ENCODE measurements around the gene PRSS35.
"Not testable (repeated sequence)": the region's sequence is repeated elsewhere in the genome, so short reads cannot be mapped to it uniquely, and the experiment has no call there.

PRSS35 gene

DNA sequence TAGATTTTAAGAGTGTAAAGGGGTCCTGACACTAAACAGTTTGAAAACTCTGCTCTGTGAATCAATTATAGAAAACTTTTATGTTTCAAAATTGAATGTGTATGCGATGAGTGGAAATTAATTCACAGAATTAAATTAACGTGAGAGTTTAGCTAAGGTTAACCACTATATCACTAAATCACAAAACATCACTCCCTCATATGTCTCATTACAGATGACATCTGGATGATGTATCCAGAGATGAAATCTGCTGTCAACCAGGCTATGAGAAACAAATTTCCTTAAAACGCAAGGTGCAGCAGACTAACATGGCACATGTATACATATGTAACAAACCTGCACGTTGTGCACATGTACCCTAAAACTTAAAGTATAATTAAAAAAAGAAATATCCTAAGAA lies 27.3 kb downstream of the PRSS35 start:
- no peak overlapping the region for H3K4me3 ChIP-seq (replicated peaks in 1 of 2; ENCODE audit: low read depth in 2 of 2, low read length in 2 of 2)
- TF ChIP-seq, protein P1, sequence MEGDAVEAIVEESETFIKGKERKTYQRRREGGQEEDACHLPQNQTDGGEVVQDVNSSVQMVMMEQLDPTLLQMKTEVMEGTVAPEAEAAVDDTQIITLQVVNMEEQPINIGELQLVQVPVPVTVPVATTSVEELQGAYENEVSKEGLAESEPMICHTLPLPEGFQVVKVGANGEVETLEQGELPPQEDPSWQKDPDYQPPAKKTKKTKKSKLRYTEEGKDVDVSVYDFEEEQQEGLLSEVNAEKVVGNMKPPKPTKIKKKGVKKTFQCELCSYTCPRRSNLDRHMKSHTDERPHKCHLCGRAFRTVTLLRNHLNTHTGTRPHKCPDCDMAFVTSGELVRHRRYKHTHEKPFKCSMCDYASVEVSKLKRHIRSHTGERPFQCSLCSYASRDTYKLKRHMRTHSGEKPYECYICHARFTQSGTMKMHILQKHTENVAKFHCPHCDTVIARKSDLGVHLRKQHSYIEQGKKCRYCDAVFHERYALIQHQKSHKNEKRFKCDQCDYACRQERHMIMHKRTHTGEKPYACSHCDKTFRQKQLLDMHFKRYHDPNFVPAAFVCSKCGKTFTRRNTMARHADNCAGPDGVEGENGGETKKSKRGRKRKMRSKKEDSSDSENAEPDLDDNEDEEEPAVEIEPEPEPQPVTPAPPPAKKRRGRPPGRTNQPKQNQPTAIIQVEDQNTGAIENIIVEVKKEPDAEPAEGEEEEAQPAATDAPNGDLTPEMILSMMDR (IDR thresholded peaks at IDR 0.05; ENCODE audit: low read depth, low read length), result no peak
- DNase-seq (ENCODE audit: low read depth in 2 of 2), result no peak

GRCh38 chr6:83546636-83547035 lies 34.3 kb downstream of the PRSS35 start:
- no peak overlapping the region for H3K4me3 ChIP-seq (replicated peaks in 1 of 2; ENCODE audit: low read depth in 2 of 2, low read length in 2 of 2)
- TF ChIP-seq, protein P1 (IDR thresholded peaks at IDR 0.05; ENCODE audit: low read depth, low read length), result no peak
- no peak for DNase-seq (ENCODE audit: low read depth in 2 of 2)

GRCh38 chr6:83550482-83550881 lies 38.1 kb downstream of the PRSS35 start:
- not testable (repeated sequence) for DNase-seq (ENCODE audit: low read depth in 2 of 2); H3K4me3 ChIP-seq (replicated peaks in 1 of 2; ENCODE audit: low read depth in 2 of 2, low read length in 2 of 2)

DNA sequence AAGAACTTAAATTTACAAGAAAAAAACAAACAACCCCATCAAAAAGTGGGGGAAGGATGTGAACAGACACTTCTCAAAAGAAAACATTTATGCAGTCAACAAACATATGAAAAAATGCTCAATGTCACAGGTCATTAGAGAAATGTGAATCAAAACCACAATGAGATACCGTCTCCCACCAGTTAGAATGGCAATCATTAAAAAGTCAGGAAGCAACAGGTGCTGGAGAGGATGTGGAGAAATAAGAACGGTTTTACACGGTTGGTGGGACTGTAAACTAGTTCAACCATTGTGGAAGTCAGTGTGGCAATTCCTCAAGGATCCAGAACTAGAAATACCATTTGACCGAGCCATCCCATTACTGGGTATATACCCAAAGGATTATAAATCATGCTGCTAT lies 39.4 kb downstream of the PRSS35 start:
- H3K4me3 ChIP-seq (replicated peaks in 1 of 2; ENCODE audit: low read depth in 2 of 2, low read length in 2 of 2); DNase-seq (ENCODE audit: low read depth in 2 of 2): not testable (repeated sequence)

DNA sequence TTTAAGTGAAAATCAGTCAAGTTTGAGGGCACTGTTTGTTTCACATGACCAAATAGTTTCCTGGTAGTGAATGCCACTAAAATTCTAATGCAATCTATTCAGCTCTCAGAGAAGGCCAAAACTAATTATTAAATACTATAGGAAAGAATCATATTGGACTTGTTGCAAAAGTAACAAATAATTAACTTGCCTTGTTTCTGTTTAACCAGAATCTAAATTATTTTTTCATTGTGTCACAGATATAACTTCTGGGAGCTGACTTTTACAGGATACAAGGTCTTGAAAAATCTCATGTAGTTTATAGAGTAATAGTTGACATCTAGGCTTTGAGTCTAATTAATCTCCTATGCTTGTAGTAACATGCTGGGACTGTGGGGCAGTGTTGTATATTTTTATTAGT lies 44.5 kb downstream of the PRSS35 start:
- no peak for DNase-seq (ENCODE audit: low read depth in 2 of 2)
- no peak overlapping the region for H3K4me3 ChIP-seq (replicated peaks in 1 of 2; ENCODE audit: low read depth in 2 of 2, low read length in 2 of 2)
- TF ChIP-seq, protein P1 (IDR thresholded peaks at IDR 0.05; ENCODE audit: low read depth, low read length), result no peak

DNA sequence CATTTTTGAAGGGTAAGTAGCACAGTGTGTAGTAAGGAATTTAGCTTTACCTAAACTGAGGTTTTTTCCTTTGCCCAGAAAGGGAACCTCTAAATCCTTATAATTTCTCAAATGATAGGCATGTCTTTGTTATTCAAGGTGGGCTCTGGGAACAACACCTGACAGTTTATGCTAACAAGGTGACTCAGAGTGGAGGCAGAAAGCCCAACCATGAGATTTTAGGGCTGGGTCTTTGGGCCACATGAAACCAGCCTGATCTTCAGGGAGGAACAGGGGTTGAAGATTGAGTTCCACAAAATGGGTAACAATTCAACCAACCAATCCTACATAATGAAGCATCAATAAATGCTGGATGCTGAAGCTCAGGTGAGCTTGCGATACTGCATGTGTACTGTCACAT lies 46.6 kb downstream of the PRSS35 start:
- DNase-seq (ENCODE audit: low read depth in 2 of 2), result no peak
- TF ChIP-seq, protein P1 (IDR thresholded peaks at IDR 0.05; ENCODE audit: low read depth, low read length), result no peak
- no peak overlapping the region for H3K4me3 ChIP-seq (replicated peaks in 1 of 2; ENCODE audit: low read depth in 2 of 2, low read length in 2 of 2)

DNA sequence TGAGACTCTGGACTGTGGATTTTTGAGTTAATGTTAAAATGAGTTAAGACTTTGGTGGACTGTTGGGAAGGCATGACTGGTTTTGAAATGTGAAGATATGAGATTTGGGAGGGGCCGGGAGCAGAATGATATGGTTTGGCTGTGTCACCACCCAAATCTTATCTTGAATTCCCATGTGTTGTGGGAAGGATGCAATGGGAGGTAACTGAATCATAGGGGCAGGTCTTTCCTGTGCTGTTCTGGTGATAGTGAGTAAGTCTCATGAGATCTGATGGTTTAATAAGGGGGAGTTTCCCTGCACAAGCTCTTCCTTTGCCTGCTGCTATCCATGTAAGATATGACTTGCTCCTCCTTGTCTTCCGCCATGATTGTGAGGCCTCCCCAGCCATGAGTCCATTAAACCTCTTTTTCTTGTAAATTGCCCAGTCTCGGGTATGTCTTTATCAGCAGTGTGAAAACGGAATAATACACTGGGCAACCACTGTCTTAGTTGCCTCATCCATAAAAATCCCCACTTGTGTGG lies 59.4 kb downstream of the PRSS35 start:
- not testable (repeated sequence) for DNase-seq (ENCODE audit: low read depth in 2 of 2); H3K4me3 ChIP-seq (replicated peaks in 1 of 2; ENCODE audit: low read depth in 2 of 2, low read length in 2 of 2)

DNA sequence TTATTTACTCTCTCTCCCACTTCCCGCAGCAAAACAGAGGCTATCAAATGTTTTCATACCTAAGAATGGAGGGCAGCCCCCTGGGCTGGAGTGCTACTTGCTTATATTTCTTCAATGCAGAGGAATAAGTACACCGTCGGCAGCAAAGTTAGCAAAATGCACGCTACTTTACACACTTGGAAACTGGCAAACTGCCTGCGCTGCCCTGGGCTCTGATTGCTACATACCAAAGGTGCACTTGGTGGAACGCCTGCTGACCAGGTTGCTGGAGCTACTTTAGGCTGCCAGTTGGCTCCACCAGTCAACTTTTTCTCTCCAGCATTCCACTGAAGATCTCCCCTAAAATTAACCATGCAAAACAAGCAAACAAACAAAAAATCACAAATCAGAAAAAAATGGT lies 62.4 kb downstream of the PRSS35 start:
- TF ChIP-seq, protein P1 (IDR thresholded peaks at IDR 0.05; ENCODE audit: low read depth, low read length), result no peak
- no peak overlapping the region for H3K4me3 ChIP-seq (replicated peaks in 1 of 2; ENCODE audit: low read depth in 2 of 2, low read length in 2 of 2)
- DNase-seq (ENCODE audit: low read depth in 2 of 2), result no peak
